Activated CD4-positive, alpha-beta T cell treated with anti-CD3 and anti-CD28 coated beads, Interleukin-2, amount 50 U/mL, for 4 hours (primary cell): ENCODE data around the gene LHX2.

Experiments used
- DNase-seq, 2 experiments: peaks; one replicate each; pipeline ENCODE4 v3.0.0-alpha.2; 2020

The LHX2 gene

GRCh38 chr9:124035001-124035650 is 23.6 kb downstream of the LHX2 start:
- no peak for DNase-seq

DNA sequence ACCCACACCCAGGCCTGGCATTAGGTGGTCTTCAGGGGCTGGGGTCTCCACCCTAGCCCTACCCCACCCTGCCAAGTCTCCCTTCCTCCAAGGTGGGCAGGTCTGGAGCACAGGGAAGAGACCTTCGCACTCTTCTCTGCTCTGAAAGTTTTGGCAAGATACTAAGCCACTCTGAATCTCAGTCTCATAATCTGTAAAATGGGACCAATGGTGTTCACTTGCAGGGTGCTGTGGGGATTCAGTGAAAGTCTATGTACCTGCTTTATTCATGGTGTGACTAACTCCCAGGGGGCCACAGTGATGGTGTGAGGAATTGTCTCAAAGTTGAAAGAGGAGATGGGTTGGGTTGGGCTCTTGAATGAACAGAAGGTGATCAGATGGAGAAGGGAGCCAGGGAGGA is 25.0 kb downstream of the LHX2 start:
- DNase-seq, result no peak

DNA sequence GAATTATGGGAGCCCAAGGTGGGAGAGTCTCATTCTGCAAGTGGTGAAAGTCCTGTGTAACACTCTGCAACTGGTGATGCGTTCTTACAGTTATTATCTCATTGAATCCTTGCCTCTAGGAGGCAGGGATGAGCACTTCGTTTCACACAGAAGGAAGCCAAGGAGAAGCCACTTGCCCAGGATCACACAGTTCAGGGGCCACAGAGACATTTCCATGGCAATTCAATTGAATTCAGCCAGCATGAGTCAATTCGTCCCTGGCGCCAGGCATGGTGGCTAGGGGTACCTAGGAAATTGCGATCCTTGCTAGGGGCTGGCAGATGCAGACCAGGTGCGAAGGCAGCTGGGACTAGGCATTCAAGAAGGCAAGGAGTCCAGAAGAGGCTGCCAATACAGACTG is 26.2 kb downstream of the LHX2 start:
- DNase-seq, result no peak

DNA sequence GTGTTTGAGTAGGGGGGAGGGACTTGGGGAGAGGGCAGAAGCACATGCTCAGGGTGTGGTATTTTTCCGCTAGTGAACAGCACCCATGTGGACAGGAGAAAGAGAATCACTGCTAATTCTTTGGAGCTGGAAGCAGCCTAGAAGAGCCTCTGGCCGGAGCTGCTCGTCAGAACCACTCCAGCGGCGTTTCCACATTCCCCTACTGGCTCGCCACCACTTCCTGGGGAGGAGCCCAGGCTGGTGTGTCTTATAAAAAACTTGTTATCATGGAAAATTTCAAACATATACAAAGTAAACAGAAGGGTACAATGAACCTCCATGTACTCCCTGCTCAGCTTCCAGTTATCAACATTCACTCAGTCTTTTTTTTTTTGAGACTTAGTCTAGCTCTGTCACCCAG is 26.7 kb downstream of the LHX2 start:
- DNase-seq, result no peak

DNA sequence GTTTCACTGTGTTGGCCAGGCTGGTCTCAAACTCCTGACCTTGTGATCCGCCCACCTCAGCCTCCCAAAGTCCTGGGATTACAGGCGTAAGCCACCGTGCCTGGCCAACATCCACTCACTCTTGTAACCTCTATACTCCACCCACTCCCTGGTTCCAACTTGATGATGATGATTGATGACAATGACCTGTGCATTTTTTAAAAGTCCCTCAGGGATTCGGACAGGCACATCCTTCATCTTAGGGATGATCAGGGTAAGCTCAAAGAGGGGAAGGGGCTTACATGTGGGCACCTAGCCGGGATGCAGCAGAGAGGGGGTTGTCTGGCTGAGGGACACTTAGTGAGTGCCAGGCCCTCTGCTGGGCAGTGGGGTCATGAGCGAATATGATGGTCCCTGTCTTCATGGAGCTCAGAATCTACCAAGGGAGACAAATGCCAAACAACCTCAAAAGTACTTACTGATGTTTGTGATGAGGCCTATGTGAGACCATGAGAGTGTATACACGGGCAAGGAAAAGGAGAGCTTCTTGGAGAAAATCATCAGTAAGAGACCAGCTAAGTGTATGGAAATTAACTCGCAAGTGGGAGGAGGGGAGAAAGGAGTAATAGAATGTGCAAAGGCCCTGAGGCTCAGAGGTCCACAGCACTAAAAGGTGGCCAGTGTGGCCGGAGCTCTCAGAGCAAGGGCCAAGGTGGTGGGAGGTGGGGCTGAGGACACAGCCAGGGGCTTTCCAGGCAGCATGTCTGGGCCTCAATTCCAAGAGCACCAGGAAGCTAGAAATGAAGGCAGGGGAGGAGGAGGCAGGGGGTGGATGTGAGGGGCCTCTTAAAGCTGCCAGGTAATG is 27.4 kb downstream of the LHX2 start:
- DNase-seq, result no peak

DNA sequence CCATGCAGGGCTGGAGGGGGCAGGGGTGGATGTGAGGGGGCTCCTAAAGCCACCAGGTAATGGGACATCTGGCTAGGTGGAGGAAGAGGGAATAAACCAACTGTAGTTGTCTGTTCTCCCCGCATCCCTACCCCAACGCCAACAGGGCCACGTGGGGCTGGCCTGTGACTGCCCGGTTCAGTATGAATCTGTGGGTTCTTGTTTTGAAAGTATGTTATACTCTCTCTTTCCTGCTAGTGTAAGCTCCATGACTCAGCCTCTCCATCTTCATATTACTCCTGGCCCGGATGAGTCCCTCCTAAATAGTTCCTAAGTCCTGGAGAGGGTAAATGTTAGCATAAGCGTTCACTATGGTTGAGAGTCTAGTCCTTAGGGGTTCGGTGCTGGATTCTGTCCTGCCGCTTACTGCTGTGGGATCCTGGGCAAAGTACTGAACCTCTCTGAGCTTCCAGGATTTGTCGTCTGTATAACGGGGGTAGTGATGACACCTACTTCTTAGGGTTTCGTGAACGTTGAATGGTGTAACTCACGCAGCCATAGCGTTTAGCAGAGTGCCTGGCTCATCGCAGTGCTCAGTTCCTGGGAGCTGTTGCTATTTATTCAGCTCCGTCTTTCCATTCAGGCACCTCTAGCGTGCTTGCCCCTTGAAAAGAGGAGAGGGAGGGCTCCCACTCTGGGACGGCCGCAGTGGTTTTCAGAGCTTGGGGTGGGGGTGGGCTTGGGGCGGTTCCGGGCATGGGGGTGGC is 28.8 kb downstream of the LHX2 start:
- no peak for DNase-seq

DNA sequence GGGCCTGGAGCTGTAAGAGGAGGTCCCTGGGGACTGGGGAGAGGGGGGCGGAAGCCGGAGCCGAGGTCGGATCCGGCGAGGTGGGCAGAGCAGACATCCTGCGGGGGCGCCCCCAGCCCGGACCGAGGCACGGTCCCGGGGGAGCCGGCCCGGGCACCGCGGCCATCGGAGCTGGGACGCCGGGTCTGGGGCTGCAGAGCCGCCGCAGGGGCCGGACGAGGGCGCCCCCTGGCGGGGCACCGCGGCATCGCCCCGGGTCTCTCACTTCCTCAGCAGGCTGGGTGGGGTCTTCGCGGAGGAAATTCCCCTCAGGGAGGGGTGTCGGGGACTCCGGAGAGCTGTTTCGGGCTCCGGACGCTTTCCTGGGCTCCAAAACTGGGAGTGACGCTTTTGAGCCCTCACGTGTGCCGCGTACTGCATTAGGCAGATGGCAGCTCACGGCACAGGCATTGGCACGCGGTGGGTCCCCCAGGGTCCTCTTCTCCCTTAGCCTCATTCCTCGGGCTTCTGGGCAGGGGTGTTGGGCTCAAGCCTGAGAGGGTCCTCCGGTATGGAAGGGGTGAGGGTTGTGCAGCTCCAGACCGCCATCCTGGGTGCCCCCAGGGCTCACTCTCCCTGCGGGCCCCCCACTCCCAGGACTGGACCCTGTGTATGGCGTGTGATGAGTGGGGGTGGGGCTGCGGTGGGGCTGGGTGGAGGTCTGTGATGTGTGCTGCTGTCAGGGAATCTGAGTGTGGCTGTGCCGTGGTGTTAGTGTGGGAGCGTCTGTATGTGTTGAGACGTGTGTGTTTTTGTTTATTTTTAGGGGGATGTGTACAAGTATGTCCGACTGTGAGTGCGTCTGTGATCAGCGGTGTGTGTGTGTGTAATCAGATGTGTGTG is 29.6 kb downstream of the LHX2 start:
- peak in 1 of 2 experiments; percentile 6 for DNase-seq

- no peak for DNase-seq
These were observed 30.2 kb downstream of the LHX2 start for GRCh38 chr9:124041817-124042116.

DNA sequence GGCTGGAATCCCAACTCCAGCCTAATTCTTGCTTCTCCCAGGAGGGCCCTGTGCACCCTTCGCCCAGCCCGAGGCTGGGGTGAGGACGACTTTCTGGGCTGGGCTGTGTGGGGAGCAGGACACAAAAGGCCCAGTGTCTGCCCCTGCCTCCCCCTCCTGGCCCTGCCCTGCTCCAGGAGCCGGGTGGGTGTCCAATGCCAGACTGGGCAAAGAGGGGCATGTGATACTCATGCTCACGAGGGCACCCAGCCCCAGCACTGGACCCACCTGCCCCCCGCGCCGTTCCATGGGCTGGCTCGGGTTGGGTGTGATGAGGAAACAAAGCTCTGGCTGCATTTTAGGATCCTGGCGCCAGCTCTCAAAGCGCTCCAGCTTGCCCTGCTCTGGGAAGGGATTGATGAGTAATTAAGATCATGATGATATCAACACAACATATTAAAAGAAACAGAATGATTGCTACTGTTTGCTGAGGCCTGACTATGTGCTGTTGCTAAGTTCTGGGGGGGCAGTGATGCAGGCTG is 30.7 kb downstream of the LHX2 start:
- no peak for DNase-seq

- no peak for DNase-seq
These were observed 32.9 kb downstream of the LHX2 start for GRCh38 chr9:124044448-124044847.

GRCh38 chr9:124045076-124045829 is 33.7 kb downstream of the LHX2 start:
- no peak for DNase-seq

DNA sequence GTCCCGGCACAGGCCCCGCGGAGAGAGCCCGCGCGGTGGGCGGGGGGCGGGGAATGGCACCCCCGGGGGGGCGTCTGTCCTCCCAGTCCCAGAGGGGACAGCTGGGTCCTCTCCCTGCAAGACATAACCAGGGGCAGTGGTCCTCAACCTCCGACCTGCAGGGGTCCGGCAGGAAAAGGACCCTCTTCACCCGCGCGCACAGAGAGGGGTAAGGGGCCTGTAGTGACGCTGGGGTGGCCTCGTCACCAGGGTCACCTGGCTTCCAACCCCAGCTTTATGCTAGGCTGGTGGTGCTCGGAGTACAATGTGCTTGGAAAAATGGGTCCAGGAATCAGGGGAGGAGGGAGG is 34.2 kb downstream of the LHX2 start:
- DNase-seq, result no peak

GRCh38 chr9:124046189-124046588 is 34.6 kb downstream of the LHX2 start:
- DNase-seq, result no peak

GRCh38 chr9:124047251-124047672 is 35.7 kb downstream of the LHX2 start:
- no peak for DNase-seq

DNA sequence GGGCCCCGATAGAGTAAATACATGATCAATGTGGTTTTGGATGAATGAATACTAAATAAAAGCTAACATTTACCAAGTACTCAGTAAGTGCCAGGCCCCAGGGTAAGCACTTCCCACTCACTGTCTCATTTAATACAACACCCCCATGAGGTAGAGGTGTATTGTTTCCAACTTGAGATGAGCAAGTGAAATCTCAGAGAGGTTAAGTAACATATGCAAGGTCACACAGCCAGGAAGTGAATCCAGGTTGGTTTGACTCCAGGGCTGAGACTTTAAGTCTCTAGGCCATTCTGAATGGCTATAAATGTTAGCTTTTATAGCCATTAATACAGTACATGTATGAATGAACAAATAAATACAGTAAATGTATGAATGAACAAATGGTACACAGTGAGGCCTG is 39.4 kb downstream of the LHX2 start:
- no peak for DNase-seq

DNA sequence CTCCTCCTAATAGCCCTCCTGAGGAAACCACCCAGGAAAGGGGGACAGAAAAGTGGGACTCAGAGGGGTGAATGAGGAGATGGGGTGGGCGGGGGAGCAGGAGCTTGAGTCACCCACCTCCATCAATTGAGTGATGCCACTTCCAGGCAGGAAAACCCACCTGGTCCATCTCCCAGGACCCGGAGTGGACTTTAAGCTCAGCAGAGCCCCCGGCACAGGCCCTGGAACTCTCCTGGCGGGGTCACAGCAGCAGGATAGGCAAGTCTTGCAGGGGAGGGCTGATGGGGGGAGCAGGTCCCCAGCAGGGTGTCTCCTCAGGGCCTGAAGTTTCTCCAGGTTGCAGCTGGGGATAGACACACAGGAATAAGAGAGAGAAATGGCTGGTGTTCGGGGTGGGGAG is 40.8 kb downstream of the LHX2 start:
- DNase-seq, result no peak

- no peak for DNase-seq
These were observed 43.1 kb downstream of the LHX2 start for GRCh38 chr9:124054582-124055227.

DNA sequence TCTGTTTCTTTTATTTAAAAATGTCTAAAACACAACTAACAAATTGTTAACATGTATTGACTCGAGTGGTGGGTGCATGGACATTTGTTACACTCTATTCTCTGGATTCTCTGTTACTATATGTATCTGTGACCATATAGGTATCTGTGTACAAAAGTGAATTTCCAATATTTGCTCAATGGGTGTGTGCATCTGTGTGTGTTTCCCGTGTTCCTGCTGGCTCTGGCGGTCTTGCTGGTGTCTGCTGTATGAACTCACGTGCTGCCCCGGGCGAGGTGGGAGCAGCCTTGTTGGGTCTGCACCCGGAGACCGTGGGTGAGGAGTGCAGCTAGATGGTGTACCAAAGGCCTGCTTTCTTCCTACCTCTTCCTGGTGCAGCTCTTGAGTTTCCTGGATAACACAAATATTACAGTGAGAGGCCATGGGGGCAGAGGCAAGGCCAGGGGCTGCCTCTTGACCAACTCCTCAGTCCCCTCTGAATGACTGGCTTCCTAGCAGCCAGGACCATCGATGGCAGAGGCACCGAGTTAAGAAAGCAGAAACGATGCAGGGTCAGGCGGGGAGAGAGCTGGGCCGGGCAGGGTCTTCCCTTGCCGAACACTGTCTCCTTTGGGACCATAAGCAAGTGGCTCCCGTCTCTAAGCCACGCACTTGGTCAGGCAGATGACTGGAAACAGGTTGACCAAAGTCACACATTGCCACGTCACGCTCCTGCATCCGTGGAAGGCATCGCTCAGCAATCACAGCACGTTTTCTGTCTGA is 49.5 kb downstream of the LHX2 start:
- no peak for DNase-seq

- no peak for DNase-seq
These were observed 50.6 kb downstream of the LHX2 start for GRCh38 chr9:124062172-124062571.

DNA sequence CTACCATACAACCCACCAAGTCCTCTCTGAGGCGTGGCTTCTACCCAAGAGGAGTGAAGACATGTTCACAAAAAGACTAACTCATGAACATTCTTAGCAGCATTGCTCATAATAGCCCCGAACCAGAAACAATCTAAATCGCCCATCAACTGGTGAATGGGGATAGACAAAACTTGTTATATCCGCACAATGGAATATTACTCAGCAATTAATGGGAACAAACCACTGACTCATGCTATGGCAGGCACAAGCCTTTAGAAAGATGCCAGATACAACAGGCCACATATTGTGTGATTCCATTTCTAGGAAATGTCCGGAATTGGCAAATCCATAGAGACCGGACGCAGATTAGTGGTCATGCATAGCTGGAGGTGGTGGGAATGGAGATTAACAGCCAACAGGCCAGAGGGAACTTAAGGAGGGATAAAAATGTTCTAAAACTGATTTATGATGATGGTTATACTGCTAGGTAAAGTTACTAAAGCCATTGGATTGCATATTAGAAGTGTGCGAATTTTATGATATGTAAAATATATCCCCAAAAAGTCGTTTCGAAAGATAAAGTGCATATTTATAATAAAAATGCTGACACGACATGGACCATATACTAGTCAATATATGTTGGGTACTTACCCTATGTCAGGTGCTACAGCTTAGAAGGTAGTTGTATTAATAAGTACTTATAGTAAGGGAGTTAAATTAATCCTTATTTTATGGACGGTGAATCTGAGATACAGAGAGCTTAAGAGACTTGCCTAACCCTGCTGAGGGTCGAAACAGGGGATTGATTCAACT is 55.4 kb downstream of the LHX2 start:
- no peak for DNase-seq
